Suppressor macrophage (primary cell): Measurements from ENCODE around the gene APLP2.
"Not testable (repeated sequence)": the region's sequence is repeated elsewhere in the genome, so short reads cannot be mapped to it uniquely, and the experiment has no call there.

Source experiments
- DNase-seq, 4 experiments: peaks; one replicate each; pipeline ENCODE4 v3.0.0-alpha.2; 2020 to 2022
- total RNA-seq, 17 experiments: gene quantifications; one replicate each; lab custom pipeline; 2026; ENCODE audit warnings: mixed read lengths in 6 of 17, inconsistent platforms in 3 of 17; lab: John Stamatoyannopoulos, UW

APLP2 gene
- total RNA-seq: 1,142 to 1,839 (median 1,639) reads per million in 17 experiments

GRCh38 chr11:130069659-130070108 lies at the start of gene APLP2:
TSS of gene APLP2 (plus strand) at chr11:130069894. CDS start at chr11:130069978, 84 bp downstream.
- DNase-seq: peak; percentile 98 to 99 (median 99)

GRCh38 chr11:130020323-130020722 lies 49.4 kb upstream of the APLP2 start:
- DNase-seq: no peak

- DNase-seq: not testable (repeated sequence)
Observed at GRCh38 chr11:130021606-130022005, 48.1 kb upstream of the APLP2 start.

- no peak for DNase-seq
Observed at GRCh38 chr11:130022799-130023198, 46.9 kb upstream of the APLP2 start.

- no peak for DNase-seq
Observed at GRCh38 chr11:130023204-130023603, 46.5 kb upstream of the APLP2 start.

GRCh38 chr11:130024361-130024760 lies 45.3 kb upstream of the APLP2 start:
- no peak for DNase-seq

- DNase-seq: no peak
Observed at GRCh38 chr11:130025371-130025770, 44.3 kb upstream of the APLP2 start.

- DNase-seq: no peak
Observed at GRCh38 chr11:130029137-130029536, 40.6 kb upstream of the APLP2 start.

GRCh38 chr11:130031056-130031455 lies 38.6 kb upstream of the APLP2 start:
- no peak for DNase-seq

- no peak for DNase-seq
Observed at GRCh38 chr11:130031945-130032344, 37.7 kb upstream of the APLP2 start.

- no peak for DNase-seq
Observed at GRCh38 chr11:130032931-130033330, 36.8 kb upstream of the APLP2 start.

GRCh38 chr11:130034236-130034635 lies 35.5 kb upstream of the APLP2 start:
- peak in 2 of 4 experiments; percentile 48 to 49 for DNase-seq

- peak; percentile 58 to 77 (median 70) for DNase-seq
Observed at GRCh38 chr11:130037058-130037457, 32.6 kb upstream of the APLP2 start.

- DNase-seq: no peak
Observed at GRCh38 chr11:130037881-130038585, 31.7 kb upstream of the APLP2 start.

- no peak for DNase-seq
Observed at GRCh38 chr11:130040281-130040940, 29.3 kb upstream of the APLP2 start.

GRCh38 chr11:130042093-130042591 lies 27.6 kb upstream of the APLP2 start:
- DNase-seq: peak; percentile 75 to 94 (median 84)

GRCh38 chr11:130043575-130043974 lies 26.1 kb upstream of the APLP2 start:
- DNase-seq: peak; percentile 73 to 88 (median 86)

GRCh38 chr11:130047141-130047540 lies 22.6 kb upstream of the APLP2 start:
- DNase-seq: no peak

GRCh38 chr11:130049328-130049771 lies 20.3 kb upstream of the APLP2 start:
- peak; percentile 37 to 60 (median 54) for DNase-seq

GRCh38 chr11:130050257-130050656 lies 19.4 kb upstream of the APLP2 start:
- peak; percentile 80 to 92 (median 89) for DNase-seq

- DNase-seq: peak; percentile 80 to 95 (median 87)
Observed at GRCh38 chr11:130051082-130051481, 18.6 kb upstream of the APLP2 start.

GRCh38 chr11:130052567-130052966 lies 17.1 kb upstream of the APLP2 start:
- DNase-seq: no peak

GRCh38 chr11:130054966-130055365 lies 14.7 kb upstream of the APLP2 start:
- DNase-seq: peak in 3 of 4 experiments; percentile 14 to 59 (median 51)

- peak; percentile 69 to 89 (median 82) for DNase-seq
Observed at GRCh38 chr11:130055617-130056016, 14.1 kb upstream of the APLP2 start.
